DND-41 (cell line): ENCODE results near the gene GSTM5.

Experiments used
- EZH2 ChIP-seq: IDR thresholded peaks from 3 replicates; pipeline ENCODE4 v1.6.1; 2012; ENCODE audit warnings: borderline replicate concordance, low read depth, mild to moderate bottlenecking, moderate library complexity, low read length, inconsistent platforms; ENCODE audit not compliant: severe bottlenecking
- TF ChIP-seq, protein P1 (sequence below): IDR thresholded peaks from 2 replicates; pipeline ENCODE4 v1.5.1; 2012; ENCODE audit warnings: borderline replicate concordance, low read length, moderate library complexity, mild to moderate bottlenecking; ENCODE audit not compliant: poor library complexity, severe bottlenecking; ENCODE audit errors: extremely low read depth

DNA sequence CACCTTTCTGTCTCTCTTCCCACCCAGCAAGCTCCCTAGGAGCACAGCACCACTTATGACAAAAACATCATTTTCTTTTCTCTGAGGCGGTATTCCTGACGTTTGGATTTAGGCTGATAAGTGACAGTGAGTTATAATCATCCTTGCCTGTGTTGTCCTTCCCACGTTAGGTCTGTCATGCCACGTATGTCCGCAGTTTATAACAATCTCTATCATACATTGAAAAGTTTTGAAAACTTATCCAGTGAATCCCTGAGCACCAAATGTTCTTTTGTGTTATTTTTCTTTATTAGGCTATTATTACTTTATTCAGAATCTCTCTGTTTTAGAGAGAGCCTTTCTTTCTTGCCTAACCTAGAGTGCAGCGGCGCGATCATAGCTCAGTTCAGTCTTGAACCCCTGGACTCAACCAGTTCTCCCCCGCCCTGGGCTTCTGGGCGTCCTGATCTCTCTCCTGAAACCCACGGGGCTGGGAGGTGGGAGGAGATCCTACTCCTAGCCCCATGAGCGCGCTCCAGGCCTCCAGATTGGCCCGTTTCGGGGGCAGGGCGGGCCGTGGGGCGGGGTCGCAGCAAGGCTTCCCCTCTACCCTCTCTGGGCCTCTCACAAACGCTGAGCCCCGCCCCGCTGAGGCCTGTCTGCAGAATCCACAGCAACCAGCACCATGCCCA lies 44.5 kb upstream of the GSTM5 start, which contains the start of gene GSTM2:
- TF ChIP-seq, protein P1, sequence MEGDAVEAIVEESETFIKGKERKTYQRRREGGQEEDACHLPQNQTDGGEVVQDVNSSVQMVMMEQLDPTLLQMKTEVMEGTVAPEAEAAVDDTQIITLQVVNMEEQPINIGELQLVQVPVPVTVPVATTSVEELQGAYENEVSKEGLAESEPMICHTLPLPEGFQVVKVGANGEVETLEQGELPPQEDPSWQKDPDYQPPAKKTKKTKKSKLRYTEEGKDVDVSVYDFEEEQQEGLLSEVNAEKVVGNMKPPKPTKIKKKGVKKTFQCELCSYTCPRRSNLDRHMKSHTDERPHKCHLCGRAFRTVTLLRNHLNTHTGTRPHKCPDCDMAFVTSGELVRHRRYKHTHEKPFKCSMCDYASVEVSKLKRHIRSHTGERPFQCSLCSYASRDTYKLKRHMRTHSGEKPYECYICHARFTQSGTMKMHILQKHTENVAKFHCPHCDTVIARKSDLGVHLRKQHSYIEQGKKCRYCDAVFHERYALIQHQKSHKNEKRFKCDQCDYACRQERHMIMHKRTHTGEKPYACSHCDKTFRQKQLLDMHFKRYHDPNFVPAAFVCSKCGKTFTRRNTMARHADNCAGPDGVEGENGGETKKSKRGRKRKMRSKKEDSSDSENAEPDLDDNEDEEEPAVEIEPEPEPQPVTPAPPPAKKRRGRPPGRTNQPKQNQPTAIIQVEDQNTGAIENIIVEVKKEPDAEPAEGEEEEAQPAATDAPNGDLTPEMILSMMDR = no peak
- no peak for TF ChIP-seq EZH2
